HG02981 (cell line): ENCODE data around the gene MRGPRG.

Experiments used
- ATAC-seq: cut with Tn5 transposase; IDR thresholded peaks from one replicate; pipeline ENCODE4 v1.9.1; 2021; ENCODE audit warnings: mild to moderate bottlenecking, moderate library complexity; ENCODE audit not compliant: unreplicated experiment

Gene MRGPRG

GRCh38 chr11:3207526-3208189 is 11.0 kb downstream of the MRGPRG start:
- no peak for ATAC-seq

GRCh38 chr11:3206922-3207204 is 11.8 kb downstream of the MRGPRG start:
- ATAC-seq: no peak

- ATAC-seq: no peak
Measured at GRCh38 chr11:3206156-3206921, 12.3 kb downstream of the MRGPRG start.

- no peak for ATAC-seq
Measured at GRCh38 chr11:3205261-3206155, 13.1 kb downstream of the MRGPRG start.

- no peak for ATAC-seq
Measured at GRCh38 chr11:3204141-3205015, 14.2 kb downstream of the MRGPRG start.

GRCh38 chr11:3203221-3204043 is 15.2 kb downstream of the MRGPRG start:
- no peak for ATAC-seq

- ATAC-seq: no peak
Measured at GRCh38 chr11:3202759-3203158, 15.9 kb downstream of the MRGPRG start.

GRCh38 chr11:3202305-3202704 is 16.3 kb downstream of the MRGPRG start:
- ATAC-seq: no peak

GRCh38 chr11:3201677-3202181 is 16.9 kb downstream of the MRGPRG start:
- ATAC-seq: no peak

- ATAC-seq: no peak
Measured at GRCh38 chr11:3201112-3201581, 17.5 kb downstream of the MRGPRG start.

GRCh38 chr11:3200388-3201111 is 18.1 kb downstream of the MRGPRG start:
- ATAC-seq: no peak

- no peak for ATAC-seq
Measured at GRCh38 chr11:3199537-3200295, 18.9 kb downstream of the MRGPRG start.

- ATAC-seq: no peak
Measured at GRCh38 chr11:3198815-3199214, 19.8 kb downstream of the MRGPRG start.

- ATAC-seq: no peak
Measured at GRCh38 chr11:3197878-3198528, 20.6 kb downstream of the MRGPRG start.

GRCh38 chr11:3197044-3197695 is 21.4 kb downstream of the MRGPRG start:
- no peak for ATAC-seq

- no peak for ATAC-seq
Measured at GRCh38 chr11:3196161-3197043, 22.2 kb downstream of the MRGPRG start.
